HT-29 (cell line): ENCODE data around the gene SELENOF. TPM values are rescaled to one million over a fixed set of nuclear protein-coding genes. Genes with fewer than 3 reads are reported as not detected.

ENCODE experiments used
- DNase-seq: peaks from one replicate; pipeline ENCODE4 v3.0.0-alpha.2; 2015; ENCODE audit warnings: low spot score
- total RNA-seq: library from RNA; depleted of rRNA; stranded (reverse); fragments of >200 nt; shearing (Covaris generic); gene quantifications from 2 replicates; pipeline ENCODE4 v1.2.3, GENCODE V29; 2014; rRNA removed

SELENOF gene
- total RNA-seq, result 98.7 and 126 TPM in 2 replicates

- DNase-seq, result peak; percentile 100
Observed at GRCh38 chr1:86913896-86914600, at the start of gene SELENOF. TSS of gene SELENOF (minus strand) at chr1:86914126. CDS start at chr1:86914111, 15 bp downstream.

DNA sequence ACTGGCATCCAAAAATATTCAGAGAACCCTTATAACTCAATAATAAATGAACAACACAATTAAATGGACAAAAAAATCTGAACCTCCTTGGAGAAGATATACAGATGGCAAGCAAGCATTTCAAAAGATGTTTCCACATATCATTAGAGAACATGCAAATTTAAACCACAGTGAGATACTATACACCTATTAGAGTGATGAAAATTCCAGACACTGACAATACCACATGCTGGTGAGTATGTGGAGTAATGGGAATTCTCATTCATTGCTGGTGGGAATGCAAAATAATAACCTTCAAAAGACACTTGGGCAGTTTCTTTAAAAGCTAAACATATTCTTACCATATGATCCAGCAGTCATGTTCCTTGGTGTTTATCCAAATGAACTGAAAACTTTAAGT lies 46.6 kb upstream of the SELENOF start:
- no peak for DNase-seq

GRCh38 chr1:86957221-86957620 lies 43.3 kb upstream of the SELENOF start:
- DNase-seq, result no peak

DNA sequence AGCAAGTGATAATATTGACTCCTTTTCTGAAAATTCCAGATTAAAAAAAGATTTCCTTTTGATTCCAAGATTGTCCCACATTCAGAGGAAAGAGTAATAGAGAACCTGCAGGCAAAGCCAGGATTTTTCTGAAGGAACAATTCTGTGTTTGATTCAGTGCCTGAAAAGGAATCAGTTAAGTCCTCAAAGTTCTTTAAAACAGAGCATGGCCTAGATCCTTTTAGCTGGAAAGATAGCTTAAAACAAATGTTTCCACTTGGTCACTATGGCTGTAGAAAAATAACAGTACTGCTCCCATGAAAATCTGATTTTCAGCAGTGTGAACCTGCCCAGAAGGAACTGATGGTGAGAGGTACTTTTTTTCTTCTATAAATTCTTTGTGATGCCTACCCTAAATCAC lies 42.3 kb upstream of the SELENOF start:
- no peak for DNase-seq

GRCh38 chr1:86955678-86956077 lies 41.8 kb upstream of the SELENOF start:
- no peak for DNase-seq

DNA sequence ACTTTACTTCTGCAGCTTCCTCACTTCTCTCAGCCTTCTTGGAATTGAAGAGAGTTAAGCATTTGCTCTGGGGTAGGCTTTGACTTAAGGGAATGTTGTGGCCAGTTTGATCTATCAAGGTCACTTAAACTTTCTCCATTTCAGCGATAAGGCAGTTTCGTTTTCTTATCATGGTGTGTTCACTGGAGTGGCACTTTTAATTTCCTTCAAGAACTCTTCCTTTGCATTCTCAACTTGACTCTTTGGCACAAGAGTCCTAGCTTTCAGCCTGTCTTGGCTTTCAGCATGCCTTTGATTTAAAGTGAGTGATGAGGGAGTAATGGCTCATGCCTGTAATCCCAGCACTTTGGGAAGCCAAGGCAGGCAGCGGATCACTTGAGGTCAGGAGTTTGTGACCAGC lies 39.2 kb upstream of the SELENOF start:
- DNase-seq, result no peak

DNA sequence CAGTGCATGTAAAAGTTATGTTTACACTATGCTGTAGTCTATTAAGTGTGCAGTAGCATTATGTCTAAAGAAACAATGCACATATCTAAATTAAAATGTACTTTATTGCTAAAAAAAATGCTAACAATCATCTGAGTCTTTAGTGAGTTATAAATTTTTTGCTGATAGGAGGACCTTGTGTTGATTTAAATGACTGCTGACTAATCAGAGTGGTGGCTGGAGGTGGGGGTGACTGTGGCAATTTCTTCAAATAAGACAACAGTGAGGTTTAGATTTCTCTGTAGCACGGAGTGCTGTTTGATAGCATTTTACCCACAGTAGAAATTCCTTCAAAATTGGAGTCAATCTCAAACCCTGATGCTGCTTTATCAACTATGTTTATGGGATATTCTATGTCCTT lies 37.5 kb upstream of the SELENOF start:
- DNase-seq, result no peak

GRCh38 chr1:86950712-86951419 lies 36.9 kb upstream of the SELENOF start:
- DNase-seq, result no peak

DNA sequence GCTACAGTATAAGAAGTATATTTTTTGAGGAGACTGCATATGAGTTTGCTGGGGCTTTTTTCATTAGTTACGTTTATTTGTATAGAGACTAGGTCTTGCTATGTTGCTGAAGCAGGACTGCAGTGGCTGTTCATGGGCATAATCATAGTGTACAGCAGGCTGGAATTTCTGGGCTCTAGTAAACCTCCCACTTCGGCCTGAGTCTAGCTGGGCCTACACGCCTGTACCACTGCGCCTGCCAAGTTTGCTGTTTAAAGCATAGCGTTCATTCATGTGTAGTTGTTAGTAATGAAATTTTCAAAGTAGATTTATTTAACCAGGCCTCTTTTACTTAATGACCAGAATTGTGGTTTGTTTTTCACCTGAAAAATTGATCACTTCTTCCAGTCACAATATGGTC lies 34.3 kb upstream of the SELENOF start:
- no peak for DNase-seq

DNA sequence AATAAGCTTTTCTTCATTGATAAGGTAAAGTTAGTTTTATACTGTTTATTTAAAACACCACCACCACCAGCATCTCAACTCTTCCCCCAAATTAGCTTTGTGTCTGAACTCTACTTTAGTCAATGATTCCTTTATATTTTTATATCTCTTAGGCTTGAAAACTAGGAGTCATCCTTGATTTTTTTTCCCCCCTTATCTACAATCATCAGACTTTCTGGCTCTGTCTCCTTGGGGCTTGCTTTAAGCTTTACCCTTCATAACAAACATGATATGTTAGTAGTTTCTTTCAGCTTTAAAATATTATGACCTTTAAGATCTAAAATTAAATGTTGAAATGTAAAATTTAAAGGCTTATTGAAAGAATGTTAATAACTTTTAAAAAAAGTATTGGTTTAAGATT lies 28.8 kb upstream of the SELENOF start:
- DNase-seq, result no peak

GRCh38 chr1:86942042-86942441 lies 28.1 kb upstream of the SELENOF start:
- DNase-seq, result no peak

GRCh38 chr1:86940599-86940998 lies 26.7 kb upstream of the SELENOF start:
- DNase-seq, result no peak

DNA sequence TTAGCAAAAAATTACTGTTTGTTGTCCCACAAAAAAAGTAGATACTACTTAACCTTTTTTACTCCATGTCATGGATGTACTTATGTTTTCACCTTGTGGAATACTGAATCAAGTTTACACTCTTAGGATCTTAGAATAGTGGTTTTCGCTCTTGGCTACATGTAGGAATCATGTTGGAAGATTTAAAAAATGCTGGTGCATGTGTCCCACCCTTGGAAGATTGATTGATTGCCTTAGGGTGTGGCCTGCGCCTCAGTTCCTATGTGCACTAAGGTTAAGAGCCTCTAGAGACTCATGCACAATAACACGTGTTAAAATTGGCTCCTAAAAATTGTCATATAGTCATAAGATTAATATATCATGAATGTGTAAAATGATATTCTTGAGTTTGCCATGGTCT lies 25.5 kb upstream of the SELENOF start:
- DNase-seq, result no peak

- DNase-seq, result no peak
Observed at GRCh38 chr1:86938855-86939254, 24.9 kb upstream of the SELENOF start.

- peak; percentile 47 for DNase-seq
Observed at GRCh38 chr1:86938450-86938849, 24.5 kb upstream of the SELENOF start.

DNA sequence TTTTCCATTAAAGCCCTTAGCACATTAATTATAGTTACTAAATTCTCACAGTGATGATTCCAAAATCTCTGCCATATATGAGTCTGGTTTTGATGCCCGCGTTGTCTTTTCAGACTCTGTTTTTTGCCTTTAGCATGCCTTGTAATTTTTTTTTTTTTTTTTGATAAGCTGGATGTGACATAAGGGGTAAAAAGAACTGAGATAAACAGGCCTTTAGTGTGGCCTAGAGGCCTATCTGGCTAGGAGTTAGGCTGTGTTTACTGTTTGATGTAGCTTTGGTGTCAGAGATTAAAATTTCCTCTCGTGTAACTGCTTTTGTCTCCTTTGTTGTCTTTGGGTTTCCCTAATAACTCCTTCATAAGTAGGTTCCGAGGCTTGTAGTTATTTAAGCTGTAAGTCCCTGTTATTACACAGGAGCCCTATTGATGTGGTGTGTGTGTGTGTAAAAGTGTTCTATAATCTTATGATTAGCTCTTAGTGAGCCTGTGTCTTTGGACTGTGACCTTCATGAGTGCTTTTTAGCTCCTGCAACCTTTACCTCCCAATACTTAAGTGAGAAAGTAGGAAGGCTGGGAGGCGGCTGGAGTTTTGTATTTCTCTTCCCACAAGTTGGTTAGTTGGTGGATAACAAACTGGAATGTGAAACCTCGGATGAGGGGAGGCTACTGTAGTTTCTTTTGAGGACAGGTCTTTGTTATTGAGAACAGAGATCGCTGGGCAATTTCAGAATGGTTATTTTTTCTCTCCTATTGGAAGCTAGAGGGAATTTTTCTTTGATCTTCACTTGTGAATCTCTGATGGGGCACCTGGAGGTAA lies 19.8 kb upstream of the SELENOF start:
- DNase-seq, result no peak

DNA sequence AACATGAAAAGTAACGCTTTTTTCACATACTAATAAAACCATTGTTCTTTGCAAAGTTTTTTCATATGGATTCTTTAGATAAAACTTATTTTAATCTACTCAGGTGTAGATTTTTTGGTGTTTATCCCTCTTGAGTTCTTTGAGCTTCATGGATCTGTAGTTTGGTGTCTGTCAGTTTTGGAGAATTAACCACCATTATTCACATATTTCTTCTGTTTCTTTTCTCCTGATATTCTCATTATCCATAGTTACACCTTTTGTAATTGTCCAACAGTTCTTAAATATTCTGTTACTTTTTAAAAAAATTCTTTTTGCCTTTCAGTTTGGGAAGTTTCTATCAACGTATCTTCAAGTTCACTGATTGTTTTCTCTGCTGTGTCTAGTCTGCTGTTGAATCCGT lies 19.1 kb upstream of the SELENOF start:
- DNase-seq, result no peak

DNA sequence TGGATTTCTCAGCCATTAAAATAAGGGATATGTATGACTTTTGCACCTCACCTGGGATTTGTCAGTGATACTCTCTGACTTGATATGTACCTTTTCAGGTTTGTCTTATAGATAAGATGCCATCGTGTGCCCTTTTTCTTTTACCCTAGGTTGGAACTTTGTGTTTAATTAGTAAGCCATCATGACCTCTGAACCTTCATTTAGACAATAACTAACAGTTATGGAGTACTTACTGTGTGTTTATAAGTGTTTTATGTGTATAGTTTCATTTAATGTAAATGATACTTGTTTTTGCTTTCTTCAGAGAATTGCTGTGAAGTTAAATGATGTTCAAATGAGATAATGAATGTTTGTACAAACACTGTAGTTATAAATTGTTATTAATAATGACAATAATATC lies 14.9 kb upstream of the SELENOF start:
- no peak for DNase-seq

GRCh38 chr1:86926883-86927282 lies 13.0 kb upstream of the SELENOF start:
- no peak for DNase-seq

DNA sequence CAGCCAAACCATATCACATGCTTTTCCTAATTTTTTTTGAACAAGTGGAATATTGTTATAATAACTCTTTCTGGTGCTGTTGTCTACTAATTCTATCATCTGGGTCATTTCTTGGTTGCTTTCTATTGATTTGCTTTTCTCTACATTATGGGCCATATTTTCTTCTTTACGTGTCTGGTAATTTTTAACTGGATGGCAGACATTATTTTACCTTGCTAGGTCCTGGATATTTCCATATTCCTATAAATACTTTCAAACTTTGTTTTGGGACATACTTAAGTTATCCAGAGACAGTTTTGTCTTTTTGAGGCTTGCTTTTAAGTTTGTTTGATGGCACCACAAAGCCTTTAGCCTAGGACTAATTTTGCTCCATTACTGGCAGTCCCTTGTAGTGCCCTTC lies 11.8 kb upstream of the SELENOF start:
- no peak for DNase-seq

- DNase-seq, result no peak
Observed at GRCh38 chr1:86924324-86924960, 10.5 kb upstream of the SELENOF start.

DNA sequence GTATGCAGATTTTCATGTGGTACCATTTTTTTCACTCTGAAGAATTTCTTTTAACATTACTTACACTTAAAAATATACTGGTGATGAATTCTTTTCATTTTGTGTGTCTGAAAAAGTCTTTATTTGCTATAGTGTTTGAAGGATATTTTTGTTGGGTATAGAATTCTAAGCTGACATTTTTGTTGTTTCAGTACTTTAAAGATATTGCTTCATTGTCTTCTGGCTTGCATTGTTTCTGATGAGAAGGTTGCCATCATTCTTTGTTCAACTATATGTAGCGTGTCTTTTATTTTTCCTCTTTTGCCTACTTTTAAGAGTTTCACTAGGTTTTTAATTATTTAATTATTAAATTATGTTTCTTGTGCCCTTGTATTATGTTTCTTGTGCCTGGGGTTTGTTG lies 8.5 kb upstream of the SELENOF start:
- no peak for DNase-seq
